Mucosa of descending colon (tissue), 3 donors: ENCODE results near the gene SPG21. TPM values are rescaled to one million over a fixed set of nuclear protein-coding genes. Genes with fewer than 3 reads are reported as not detected.

Experiments
- ATAC-seq: fragments of 200-7000 bp; cut with Tn5 transposase; one replicate; pipeline ENCODE4 v1.9.1; 2020; ENCODE audit warnings: mild to moderate bottlenecking, moderate library complexity
- DNase-seq, 3 donors: peaks; one replicate each; pipeline ENCODE4 v3.0.0-alpha.2; 2020
- H3K36me3 ChIP-seq: fragments of 200-600 bp; one replicate; pipeline ENCODE4 v1.8.0; 2021; ENCODE audit warnings: low read depth, mild to moderate bottlenecking
- H3K4me1 ChIP-seq: fragments of 200-600 bp; one replicate; pipeline ENCODE4 v1.8.0; 2021; ENCODE audit warnings: low read depth, mild to moderate bottlenecking
- H3K4me3 ChIP-seq: fragments of 200-600 bp; one replicate; pipeline ENCODE4 v1.8.0; 2021; ENCODE audit warnings: mild to moderate bottlenecking
- H3K9me3 ChIP-seq: fragments of 200-600 bp; one replicate; pipeline ENCODE4 v1.8.0; 2021; ENCODE audit warnings: mild to moderate bottlenecking
- intact Hi-C, 2 donors: fragments of 100-400 bp; cut with DNase I in 1 of 2; cut with micrococcal nuclease in 1 of 2; formaldehyde crosslinking; loops; one replicate each; pipeline versions ENCODE4 v1.11.0 to v1.11.1; 2022; cut with DNase I, micrococcal nuclease
- total RNA-seq, 3 donors: library from RNA; stranded (reverse); fragmentation: NEBNext Ultra II Directional in 2 of 3; extraction: Animal tissue kit (Norgen Biotek cat#: 25700) in 2 of 3; gene quantifications; one replicate each; pipeline versions ENCODE4 v1.2.1 to v1.2.4, GENCODE V29; 2021 to 2023
- TF ChIP-seq, protein P1 (sequence below): fragments of 200-600 bp; IDR thresholded peaks from one replicate; pipeline ENCODE4 v1.8.0; 2022; ENCODE audit warnings: antibody characterized with exemption, mild to moderate bottlenecking
- donor health status: DM: no; HTN: no; CAD: no; lungs with moderate emphysema.
- donor health status: DM: no; HTN: no; CAD: no.
- donor health status: DM: no; HTN: yes; CAD: no.

The SPG21 gene
- total RNA-seq, 3 donors from 2014 or later, result 60.9 to 90.6 (median 65.9) TPM

DNA sequence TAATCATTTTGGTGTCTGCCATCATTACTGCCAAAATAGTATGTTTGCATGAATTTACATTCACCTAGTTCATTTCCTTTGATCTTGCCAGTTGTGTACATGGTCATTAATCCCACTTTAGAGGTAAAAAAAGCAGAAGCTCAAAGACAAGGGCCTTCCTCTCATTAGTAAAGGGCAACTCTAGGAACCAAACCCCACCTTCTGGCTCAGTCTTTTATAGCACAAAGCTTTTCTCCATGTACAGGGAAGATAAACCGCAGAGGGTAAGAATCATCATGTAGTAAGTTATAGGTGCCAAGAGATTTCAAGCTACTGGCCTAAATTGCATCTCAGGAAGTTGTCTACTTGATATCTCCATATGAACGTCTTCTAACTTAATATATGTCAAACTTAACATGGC is 19.3 kb upstream of the SPG21 start:
- H3K9me3 ChIP-seq, result peaks cover 4% of the 10 kb centered on the region
- ATAC-seq (no peak), DNase-seq (no peak)
- peaks cover 4% of the 10 kb centered on the region for H3K36me3 ChIP-seq
- TF ChIP-seq, protein P1, sequence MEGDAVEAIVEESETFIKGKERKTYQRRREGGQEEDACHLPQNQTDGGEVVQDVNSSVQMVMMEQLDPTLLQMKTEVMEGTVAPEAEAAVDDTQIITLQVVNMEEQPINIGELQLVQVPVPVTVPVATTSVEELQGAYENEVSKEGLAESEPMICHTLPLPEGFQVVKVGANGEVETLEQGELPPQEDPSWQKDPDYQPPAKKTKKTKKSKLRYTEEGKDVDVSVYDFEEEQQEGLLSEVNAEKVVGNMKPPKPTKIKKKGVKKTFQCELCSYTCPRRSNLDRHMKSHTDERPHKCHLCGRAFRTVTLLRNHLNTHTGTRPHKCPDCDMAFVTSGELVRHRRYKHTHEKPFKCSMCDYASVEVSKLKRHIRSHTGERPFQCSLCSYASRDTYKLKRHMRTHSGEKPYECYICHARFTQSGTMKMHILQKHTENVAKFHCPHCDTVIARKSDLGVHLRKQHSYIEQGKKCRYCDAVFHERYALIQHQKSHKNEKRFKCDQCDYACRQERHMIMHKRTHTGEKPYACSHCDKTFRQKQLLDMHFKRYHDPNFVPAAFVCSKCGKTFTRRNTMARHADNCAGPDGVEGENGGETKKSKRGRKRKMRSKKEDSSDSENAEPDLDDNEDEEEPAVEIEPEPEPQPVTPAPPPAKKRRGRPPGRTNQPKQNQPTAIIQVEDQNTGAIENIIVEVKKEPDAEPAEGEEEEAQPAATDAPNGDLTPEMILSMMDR, result no peak
- intact Hi-C loops, result no loop called here
- H3K4me3 ChIP-seq, result no peak overlapping the region
- H3K4me1 ChIP-seq, result no peaks in the 10 kb centered on the region

DNA sequence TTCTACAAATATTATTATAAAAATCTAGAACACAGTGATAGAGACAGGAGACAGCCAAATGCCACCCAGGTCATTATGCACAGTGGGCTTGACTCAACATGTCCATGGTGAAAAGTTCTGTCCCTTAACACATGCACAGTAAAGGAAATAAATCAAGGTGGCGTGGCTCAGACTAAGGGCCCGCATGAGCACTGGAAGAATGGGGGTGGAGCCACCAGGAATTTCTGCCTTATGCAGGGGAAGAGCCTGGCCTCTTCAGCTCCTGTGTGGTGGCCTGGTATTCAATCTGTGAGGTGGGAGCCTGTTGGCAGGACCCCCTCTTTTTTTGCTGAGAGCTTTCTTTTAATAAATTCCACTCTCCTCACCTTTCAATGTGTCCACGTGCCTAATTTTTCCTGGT is 17.2 kb upstream of the SPG21 start:
- no peak overlapping the region for H3K4me3 ChIP-seq
- no peaks in the 10 kb centered on the region for H3K4me1 ChIP-seq
- H3K36me3 ChIP-seq, result no peaks in the 10 kb centered on the region
- intact Hi-C loops, result no loop called here
- ATAC-seq (no peak), DNase-seq (no peak)
- TF ChIP-seq, protein P1, result no peak
- H3K9me3 ChIP-seq, result no peaks in the 10 kb centered on the region

DNA sequence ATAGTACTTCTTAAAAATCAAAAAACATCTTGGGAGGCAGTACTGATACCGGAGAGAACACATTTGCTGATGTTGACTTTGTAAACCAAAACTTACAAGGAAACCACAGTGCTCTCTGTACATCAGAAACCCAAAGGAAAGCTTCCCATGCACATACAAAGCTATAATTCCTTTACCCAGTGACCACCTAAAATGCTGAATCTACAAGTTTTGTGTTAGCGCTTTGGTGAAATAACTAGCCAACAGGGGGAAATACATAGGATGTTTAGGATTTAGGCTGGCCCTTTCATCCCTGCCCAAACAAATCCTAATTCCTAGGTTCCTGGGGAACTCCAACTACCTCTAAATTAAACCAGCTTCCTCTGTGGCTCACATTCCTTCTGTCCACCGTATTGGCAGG is 15.3 kb upstream of the SPG21 start:
- ATAC-seq (no peak), DNase-seq (no peak)
- Histone ChIP-seq H3K36me3 (no peaks in the 10 kb centered on the region), H3K4me1 (no peaks in the 10 kb centered on the region), H3K4me3 (no peak overlapping the region), H3K9me3 (no peaks in the 10 kb centered on the region)
- TF ChIP-seq, protein P1, result no peak
- intact Hi-C loops, result no loop called here

DNA sequence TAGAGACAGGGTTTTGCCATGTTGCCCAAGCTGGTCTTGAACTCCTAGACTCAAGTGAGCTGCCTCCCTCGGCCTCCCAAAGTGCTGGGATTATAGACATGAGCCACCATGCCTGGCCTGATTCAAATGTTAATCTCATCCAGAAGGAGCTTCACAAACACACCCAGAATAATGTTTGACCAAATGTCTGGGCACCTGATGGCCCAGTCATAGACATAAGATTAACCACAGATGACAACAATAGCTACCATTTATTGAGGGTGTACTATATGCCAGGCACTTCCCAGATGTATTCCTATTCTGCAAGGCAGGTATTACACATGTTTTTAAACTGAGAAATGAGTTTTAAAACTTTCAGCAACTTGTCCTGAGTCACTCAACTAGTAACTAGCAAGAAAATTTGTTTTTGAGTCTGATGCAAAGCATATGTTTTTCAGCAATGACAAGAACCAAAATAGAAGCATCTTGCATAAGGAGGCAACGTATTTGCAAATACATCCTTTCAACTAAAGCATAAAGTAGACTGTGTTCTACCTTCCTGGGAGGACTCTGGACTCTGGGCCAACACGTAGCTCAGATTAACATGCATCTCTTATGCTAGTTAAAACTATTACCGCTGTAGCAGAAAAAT is 8.1 kb upstream of the SPG21 start:
- DNase-seq (no peak), ATAC-seq (no peak)
- TF ChIP-seq, protein P1, result no peak
- no peaks in the 10 kb centered on the region for H3K36me3 ChIP-seq
- intact Hi-C loops, result no loop called here
- no peak overlapping the region for H3K4me3 ChIP-seq
- H3K9me3 ChIP-seq, result no peaks in the 10 kb centered on the region
- no peaks in the 10 kb centered on the region for H3K4me1 ChIP-seq

DNA sequence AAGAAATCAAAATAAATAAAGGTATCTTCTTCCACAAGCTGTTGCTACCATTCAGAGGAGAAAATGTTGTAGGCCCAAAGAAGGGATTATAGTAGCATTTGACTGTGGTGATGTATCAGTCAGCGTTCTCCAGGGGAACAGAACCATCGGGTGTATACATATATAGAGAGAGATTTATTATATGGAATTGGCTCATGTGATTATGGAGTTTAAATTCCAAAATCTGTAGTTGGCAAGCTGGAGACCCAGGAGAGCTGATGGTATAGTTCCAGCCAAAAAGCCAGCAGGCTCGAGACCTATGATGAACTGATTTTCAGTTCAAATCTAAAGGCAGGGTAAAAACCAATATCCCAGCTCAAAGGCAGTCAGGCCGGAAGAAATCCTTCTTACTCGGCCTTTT is 7.4 kb upstream of the SPG21 start:
- intact Hi-C loops, result no loop called here
- DNase-seq (no peak), ATAC-seq (no peak)

More for the DNA sequence above, 7.4 kb upstream of the SPG21 start:
- H3K4me3 ChIP-seq, result no peak overlapping the region
- no peaks in the 10 kb centered on the region for H3K36me3 ChIP-seq
- no peaks in the 10 kb centered on the region for H3K9me3 ChIP-seq
- TF ChIP-seq, protein P1, result no peak
- H3K4me1 ChIP-seq, result no peaks in the 10 kb centered on the region
